Measurements from ENCODE around the gene PDLIM5.

The PDLIM5 gene

GRCh38 chr4:94636004-94636403 is 184.3 kb downstream of the PDLIM5 start:
- no peak overlapping the region for H3K4me3 ChIP-seq (ENCODE audit: low read depth, low read length)
- DNase-seq (ENCODE audit: low read depth), result no peak
- in situ Hi-C loops (cut with HindIII; ENCODE audit: low sequenced_read_pairs), result no loop called here
- no peak for TF ChIP-seq CTCF (IDR thresholded peaks at IDR 0.05; ENCODE audit: low read depth, low read length, missing control alignments)

- no peak overlapping the region for H3K4me3 ChIP-seq (ENCODE audit: low read depth, low read length)
- no peak for TF ChIP-seq CTCF (IDR thresholded peaks at IDR 0.05; ENCODE audit: low read depth, low read length, missing control alignments)
- no peak for DNase-seq (ENCODE audit: low read depth)
- in situ Hi-C loops (cut with HindIII; ENCODE audit: low sequenced_read_pairs), result no loop called here
Measured at GRCh38 chr4:94639298-94639697, 187.6 kb downstream of the PDLIM5 start.

- no peak for TF ChIP-seq CTCF (IDR thresholded peaks at IDR 0.05; ENCODE audit: low read depth, low read length, missing control alignments)
- no peak for DNase-seq (ENCODE audit: low read depth)
- in situ Hi-C loops (cut with HindIII; ENCODE audit: low sequenced_read_pairs), result no loop called here
- H3K4me3 ChIP-seq (ENCODE audit: low read depth, low read length), result no peak overlapping the region
Measured at GRCh38 chr4:94640151-94640550, 188.4 kb downstream of the PDLIM5 start.

DNA sequence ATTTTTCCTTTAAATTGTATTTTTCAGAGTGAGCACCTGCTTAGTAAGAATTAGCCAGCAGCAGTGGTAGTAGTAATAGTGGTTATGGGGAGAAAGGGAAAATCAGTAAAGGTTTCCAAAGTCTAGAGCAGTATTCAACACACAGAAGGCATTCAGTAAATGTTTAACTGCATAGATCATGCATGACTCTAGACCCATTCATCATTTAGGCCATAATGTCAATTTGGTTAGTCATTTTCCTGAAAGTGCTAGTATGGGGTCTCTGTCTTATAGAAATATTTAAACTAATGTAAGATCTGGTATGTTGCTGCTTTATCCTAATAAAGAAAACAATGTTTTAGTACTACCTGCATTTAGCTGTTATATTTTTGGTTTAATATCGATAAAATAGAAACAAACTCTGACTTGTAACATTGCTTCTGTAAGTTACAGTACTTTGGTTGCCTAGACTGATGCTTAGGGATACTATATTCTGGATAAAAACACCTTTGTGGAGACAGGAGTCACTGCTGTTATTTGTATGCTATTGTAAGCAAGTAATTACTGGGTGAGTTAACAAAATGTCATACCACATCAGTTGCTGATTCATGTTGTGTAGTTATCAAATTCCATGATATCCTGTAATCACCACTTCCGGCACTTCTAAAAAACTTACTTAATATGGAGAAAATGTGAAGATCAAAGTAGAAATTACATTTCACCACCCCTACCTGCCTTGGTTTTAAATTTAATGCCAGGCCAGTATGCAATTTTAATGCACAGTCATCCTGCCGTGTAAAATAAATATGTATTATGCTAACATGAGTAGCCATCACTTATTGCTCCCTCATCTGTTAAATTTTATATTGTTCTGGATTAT is 190.2 kb downstream of the PDLIM5 start:
- no peak overlapping the region for H3K4me3 ChIP-seq (ENCODE audit: low read depth, low read length)
- in situ Hi-C loops (cut with HindIII; ENCODE audit: low sequenced_read_pairs), result no loop called here
- no peak for TF ChIP-seq CTCF (IDR thresholded peaks at IDR 0.05; ENCODE audit: low read depth, low read length, missing control alignments)
- DNase-seq (ENCODE audit: low read depth), result peak; percentile 18

DNA sequence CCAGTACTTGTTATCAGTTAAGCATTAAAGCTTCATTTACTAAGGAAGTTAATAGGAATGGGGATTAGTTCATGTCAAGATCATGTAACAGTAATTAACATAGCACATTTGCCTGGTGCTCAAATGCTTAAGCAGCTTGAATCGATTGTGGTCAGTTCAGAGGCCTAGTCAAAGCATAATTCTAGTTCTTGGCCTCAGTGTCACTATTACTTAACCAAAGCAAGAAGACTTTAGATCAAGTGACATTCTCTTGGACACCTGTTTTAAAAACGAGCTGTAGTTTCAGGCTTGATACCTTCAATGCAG is 190.8 kb downstream of the PDLIM5 start:
- in situ Hi-C loops (cut with HindIII; ENCODE audit: low sequenced_read_pairs), result no loop called here
- DNase-seq (ENCODE audit: low read depth), result peak; percentile 16
- H3K4me3 ChIP-seq (ENCODE audit: low read depth, low read length), result no peak overlapping the region
- no peak for TF ChIP-seq CTCF (IDR thresholded peaks at IDR 0.05; ENCODE audit: low read depth, low read length, missing control alignments)

DNA sequence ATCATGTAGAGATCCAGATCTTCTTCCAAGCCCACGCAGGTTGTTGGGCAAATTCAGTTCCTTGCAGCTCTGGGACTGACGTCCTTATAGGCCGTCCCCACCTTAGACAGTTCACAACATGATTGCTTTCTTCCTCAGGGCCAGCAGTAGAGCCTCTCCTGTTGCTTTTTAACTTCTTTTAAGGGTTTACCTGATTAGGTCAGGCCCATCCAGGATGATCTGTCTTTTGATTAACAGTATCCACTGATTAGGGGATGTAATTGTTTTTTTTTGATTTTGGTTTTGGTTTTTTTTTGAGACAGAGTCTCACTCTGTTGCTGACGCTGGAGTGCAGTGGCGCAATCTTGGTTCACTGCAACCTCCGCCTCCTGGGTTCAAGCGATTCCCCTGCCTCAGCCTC is 197.0 kb downstream of the PDLIM5 start:
- no peak overlapping the region for H3K4me3 ChIP-seq (ENCODE audit: low read depth, low read length)
- DNase-seq (ENCODE audit: low read depth), result no peak
- in situ Hi-C loops (cut with HindIII; ENCODE audit: low sequenced_read_pairs), result no loop called here
- TF ChIP-seq CTCF (IDR thresholded peaks at IDR 0.05; ENCODE audit: low read depth, low read length, missing control alignments), result no peak
